HL-60 (cell line): Measurements from ENCODE around the gene TADA2B.

ENCODE experiments used
- DNase-seq, 2 experiments: peaks; one replicate each; pipeline ENCODE4 v3.0.0-alpha.2; 2010 to 2020; ENCODE audit warnings: low read depth in 1 of 2, low spot score in 1 of 2
- H3K27ac ChIP-seq: fragments of 250-450 bp; sonication (Bioruptor Pico); replicated peaks from 2 replicates; pipeline ENCODE4 v1.5.1; 2020; ENCODE audit warnings: mild to moderate bottlenecking, moderate library complexity
- H3K27me3 ChIP-seq: fragments of 250-450 bp; sonication (Bioruptor Pico); 2 replicates; pipeline ENCODE4 v1.5.1; 2021; ENCODE audit warnings: mild to moderate bottlenecking, moderate library complexity; ENCODE audit not compliant: insufficient read depth, poor library complexity, severe bottlenecking
- H3K4me3 ChIP-seq: replicated peaks from 2 replicates; pipeline ENCODE4 v1.5.1; 2011; ENCODE audit warnings: mild to moderate bottlenecking, control low read depth, low read length; ENCODE audit not compliant: insufficient read depth
- GABPA ChIP-seq: IDR thresholded peaks from 2 replicates; pipeline ENCODE4 v1.6.1; 2012; ENCODE audit warnings: low read depth
- POLR2AphosphoS5 ChIP-seq: IDR thresholded peaks from 2 replicates; pipeline ENCODE4 v1.6.1; 2012; ENCODE audit warnings: low read depth
- SPI1 ChIP-seq: IDR thresholded peaks from 2 replicates; pipeline ENCODE4 v1.6.1; 2012; ENCODE audit warnings: low read depth, mild to moderate bottlenecking, borderline replicate concordance
- TF ChIP-seq, protein P1 (sequence below): IDR thresholded peaks from one replicate; pipeline ENCODE4 v1.5.1; 2011; ENCODE audit warnings: low read length, control low read depth, inconsistent platforms; ENCODE audit not compliant: insufficient read depth
- TF ChIP-seq, protein P2 (sequence below): IDR thresholded peaks from 2 replicates; pipeline ENCODE4 v1.6.1; 2012; ENCODE audit warnings: low read depth; ENCODE audit not compliant: insufficient replicate concordance

Gene TADA2B

DNA sequence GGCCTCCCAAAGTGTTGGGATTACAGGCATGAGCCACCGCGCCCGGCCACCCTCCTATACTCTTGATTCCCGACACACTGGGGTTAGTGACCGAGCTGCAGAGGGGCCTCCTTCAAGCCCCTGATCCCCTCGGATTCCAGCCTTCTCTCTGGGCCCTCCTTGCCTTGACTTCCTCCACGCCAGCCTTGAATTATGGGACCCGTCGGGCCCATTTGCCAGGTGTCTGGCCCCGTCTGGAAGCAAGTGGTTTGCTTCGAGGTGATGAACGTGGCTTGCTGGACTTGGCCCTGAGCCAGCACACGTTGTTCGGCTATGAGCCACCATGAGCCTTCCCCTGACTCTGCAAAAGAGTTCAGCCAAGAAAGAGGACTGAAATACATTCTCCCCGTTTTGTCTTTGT, 62.1 kb downstream of the TADA2B start:
- DNase-seq: no peak
- Histone ChIP-seq H3K27ac (no peak overlapping the region), H3K4me3 (no peak overlapping the region), H3K27me3 (peaks cover 9% of the 10 kb centered on the region)
- TF ChIP-seq GABPA: no peak

- H3K4me3 ChIP-seq: no peak overlapping the region
- peaks cover 9% of the 10 kb centered on the region for H3K27me3 ChIP-seq
- DNase-seq: no peak
- H3K27ac ChIP-seq: no peak overlapping the region
- TF ChIP-seq, protein P1, sequence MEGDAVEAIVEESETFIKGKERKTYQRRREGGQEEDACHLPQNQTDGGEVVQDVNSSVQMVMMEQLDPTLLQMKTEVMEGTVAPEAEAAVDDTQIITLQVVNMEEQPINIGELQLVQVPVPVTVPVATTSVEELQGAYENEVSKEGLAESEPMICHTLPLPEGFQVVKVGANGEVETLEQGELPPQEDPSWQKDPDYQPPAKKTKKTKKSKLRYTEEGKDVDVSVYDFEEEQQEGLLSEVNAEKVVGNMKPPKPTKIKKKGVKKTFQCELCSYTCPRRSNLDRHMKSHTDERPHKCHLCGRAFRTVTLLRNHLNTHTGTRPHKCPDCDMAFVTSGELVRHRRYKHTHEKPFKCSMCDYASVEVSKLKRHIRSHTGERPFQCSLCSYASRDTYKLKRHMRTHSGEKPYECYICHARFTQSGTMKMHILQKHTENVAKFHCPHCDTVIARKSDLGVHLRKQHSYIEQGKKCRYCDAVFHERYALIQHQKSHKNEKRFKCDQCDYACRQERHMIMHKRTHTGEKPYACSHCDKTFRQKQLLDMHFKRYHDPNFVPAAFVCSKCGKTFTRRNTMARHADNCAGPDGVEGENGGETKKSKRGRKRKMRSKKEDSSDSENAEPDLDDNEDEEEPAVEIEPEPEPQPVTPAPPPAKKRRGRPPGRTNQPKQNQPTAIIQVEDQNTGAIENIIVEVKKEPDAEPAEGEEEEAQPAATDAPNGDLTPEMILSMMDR: no peak
- TF ChIP-seq SPI1 (no peak), GABPA (no peak), POLR2AphosphoS5 (no peak)
- TF ChIP-seq, protein P2, sequence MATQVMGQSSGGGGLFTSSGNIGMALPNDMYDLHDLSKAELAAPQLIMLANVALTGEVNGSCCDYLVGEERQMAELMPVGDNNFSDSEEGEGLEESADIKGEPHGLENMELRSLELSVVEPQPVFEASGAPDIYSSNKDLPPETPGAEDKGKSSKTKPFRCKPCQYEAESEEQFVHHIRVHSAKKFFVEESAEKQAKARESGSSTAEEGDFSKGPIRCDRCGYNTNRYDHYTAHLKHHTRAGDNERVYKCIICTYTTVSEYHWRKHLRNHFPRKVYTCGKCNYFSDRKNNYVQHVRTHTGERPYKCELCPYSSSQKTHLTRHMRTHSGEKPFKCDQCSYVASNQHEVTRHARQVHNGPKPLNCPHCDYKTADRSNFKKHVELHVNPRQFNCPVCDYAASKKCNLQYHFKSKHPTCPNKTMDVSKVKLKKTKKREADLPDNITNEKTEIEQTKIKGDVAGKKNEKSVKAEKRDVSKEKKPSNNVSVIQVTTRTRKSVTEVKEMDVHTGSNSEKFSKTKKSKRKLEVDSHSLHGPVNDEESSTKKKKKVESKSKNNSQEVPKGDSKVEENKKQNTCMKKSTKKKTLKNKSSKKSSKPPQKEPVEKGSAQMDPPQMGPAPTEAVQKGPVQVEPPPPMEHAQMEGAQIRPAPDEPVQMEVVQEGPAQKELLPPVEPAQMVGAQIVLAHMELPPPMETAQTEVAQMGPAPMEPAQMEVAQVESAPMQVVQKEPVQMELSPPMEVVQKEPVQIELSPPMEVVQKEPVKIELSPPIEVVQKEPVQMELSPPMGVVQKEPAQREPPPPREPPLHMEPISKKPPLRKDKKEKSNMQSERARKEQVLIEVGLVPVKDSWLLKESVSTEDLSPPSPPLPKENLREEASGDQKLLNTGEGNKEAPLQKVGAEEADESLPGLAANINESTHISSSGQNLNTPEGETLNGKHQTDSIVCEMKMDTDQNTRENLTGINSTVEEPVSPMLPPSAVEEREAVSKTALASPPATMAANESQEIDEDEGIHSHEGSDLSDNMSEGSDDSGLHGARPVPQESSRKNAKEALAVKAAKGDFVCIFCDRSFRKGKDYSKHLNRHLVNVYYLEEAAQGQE: no peak
Measured at GRCh38 chr4:7107166-7107905, 64.2 kb downstream of the TADA2B start.
